GM19395 (cell line): ENCODE data around the gene THBS1.

ENCODE experiments used
- ATAC-seq: cut with Tn5 transposase; IDR thresholded peaks from one replicate; pipeline ENCODE4 v1.9.1; 2021; ENCODE audit warnings: mild to moderate bottlenecking, moderate library complexity; ENCODE audit not compliant: unreplicated experiment

THBS1 gene

GRCh38 chr15:39587731-39588530, 7.1 kb downstream of the THBS1 start:
- ATAC-seq = no peak

GRCh38 chr15:39588531-39589192, 7.8 kb downstream of the THBS1 start:
- no peak for ATAC-seq

GRCh38 chr15:39589193-39589814, 8.4 kb downstream of the THBS1 start:
- no peak for ATAC-seq

DNA sequence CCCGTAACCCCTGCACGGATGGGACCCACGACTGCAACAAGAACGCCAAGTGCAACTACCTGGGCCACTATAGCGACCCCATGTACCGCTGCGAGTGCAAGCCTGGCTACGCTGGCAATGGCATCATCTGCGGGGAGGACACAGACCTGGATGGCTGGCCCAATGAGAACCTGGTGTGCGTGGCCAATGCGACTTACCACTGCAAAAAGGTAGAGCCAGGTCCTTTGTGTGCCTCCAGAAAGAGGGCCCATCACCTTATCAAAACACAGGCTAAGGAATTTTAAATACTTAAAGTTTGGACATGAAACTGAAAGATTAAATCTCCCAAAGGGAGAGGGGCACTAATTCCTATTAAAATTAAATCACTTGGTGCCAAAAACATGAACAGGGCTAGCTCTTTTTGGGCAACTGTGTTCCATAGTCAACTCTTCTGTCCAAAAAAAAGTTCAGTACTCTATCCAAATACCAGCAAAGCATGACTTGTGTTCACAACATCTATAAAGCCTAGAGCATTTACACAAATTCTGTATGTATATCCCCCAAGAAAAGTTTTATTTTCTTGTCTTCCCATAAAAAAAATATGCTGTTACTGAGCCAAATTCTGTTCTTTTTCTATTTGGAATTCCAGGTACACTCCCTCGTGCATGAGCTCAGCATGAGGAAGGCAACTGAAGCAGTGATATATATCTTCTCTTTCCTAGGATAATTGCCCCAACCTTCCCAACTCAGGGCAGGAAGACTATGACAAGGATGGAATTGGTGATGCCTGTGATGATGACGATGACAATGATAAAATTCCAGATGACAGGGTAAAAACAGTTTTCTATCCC, 9.2 kb downstream of the THBS1 start:
- ATAC-seq = no peak

DNA sequence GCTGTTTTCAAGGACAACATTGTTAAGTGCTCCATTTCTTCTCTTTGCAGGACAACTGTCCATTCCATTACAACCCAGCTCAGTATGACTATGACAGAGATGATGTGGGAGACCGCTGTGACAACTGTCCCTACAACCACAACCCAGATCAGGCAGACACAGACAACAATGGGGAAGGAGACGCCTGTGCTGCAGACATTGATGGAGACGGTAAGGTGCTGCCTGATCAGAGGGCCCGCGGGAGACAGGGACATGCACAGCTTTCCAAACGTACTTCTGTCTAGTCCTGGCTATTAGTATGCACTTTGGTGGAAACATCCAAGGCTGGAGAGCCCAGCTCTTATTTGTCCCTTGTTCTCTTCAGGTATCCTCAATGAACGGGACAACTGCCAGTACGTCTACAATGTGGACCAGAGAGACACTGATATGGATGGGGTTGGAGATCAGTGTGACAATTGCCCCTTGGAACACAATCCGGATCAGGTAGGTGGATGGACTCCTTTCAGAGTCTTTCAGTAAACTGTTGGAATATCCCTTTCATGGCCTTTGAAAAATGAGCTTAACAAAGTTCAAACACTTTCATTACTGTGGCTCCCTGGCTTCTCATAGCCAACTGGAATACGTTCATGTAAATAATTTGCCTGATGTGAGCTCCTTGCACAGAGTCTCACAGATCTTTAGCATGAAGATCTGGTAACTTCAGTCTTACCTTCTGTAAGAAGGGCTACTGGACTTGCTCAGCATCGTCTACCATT, 10.4 kb downstream of the THBS1 start:
- no peak for ATAC-seq

- no peak for ATAC-seq
These were observed 11.0 kb downstream of the THBS1 start for GRCh38 chr15:39591896-39592315.

- ATAC-seq = no peak
These were observed 11.6 kb downstream of the THBS1 start for GRCh38 chr15:39592500-39592899.

GRCh38 chr15:39593071-39593655, 12.3 kb downstream of the THBS1 start:
- no peak for ATAC-seq

- ATAC-seq = no peak
These were observed 13.0 kb downstream of the THBS1 start for GRCh38 chr15:39593656-39594445.

GRCh38 chr15:39594446-39595337, 13.8 kb downstream of the THBS1 start:
- ATAC-seq = no peak

DNA sequence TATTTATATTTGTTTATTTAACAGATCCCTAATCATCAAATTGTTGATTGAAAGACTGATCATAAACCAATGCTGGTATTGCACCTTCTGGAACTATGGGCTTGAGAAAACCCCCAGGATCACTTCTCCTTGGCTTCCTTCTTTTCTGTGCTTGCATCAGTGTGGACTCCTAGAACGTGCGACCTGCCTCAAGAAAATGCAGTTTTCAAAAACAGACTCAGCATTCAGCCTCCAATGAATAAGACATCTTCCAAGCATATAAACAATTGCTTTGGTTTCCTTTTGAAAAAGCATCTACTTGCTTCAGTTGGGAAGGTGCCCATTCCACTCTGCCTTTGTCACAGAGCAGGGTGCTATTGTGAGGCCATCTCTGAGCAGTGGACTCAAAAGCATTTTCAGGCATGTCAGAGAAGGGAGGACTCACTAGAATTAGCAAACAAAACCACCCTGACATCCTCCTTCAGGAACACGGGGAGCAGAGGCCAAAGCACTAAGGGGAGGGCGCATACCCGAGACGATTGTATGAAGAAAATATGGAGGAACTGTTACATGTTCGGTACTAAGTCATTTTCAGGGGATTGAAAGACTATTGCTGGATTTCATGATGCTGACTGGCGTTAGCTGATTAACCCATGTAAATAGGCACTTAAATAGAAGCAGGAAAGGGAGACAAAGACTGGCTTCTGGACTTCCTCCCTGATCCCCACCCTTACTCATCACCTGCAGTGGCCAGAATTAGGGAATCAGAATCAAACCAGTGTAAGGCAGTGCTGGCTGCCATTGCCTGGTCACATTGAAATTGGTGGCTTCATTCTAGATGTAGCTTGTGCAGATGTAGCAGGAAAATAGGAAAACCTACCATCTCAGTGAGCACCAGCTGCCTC, 14.7 kb downstream of the THBS1 start:
- no peak for ATAC-seq

- ATAC-seq = no peak
These were observed 15.6 kb downstream of the THBS1 start for GRCh38 chr15:39596358-39597051.

DNA sequence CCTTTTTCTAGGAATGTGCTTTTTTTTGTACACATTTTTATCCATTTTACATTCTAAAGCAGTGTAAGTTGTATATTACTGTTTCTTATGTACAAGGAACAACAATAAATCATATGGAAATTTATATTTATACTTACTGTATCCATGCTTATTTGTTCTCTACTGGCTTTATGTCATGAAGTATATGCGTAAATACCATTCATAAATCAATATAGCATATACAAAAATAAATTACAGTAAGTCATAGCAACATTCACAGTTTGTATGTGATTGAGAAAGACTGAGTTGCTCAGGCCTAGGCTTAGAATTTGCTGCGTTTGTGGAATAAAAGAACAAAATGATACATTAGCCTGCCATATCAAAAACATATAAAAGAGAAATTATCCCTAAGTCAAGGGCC, 16.5 kb downstream of the THBS1 start:
- no peak for ATAC-seq

DNA sequence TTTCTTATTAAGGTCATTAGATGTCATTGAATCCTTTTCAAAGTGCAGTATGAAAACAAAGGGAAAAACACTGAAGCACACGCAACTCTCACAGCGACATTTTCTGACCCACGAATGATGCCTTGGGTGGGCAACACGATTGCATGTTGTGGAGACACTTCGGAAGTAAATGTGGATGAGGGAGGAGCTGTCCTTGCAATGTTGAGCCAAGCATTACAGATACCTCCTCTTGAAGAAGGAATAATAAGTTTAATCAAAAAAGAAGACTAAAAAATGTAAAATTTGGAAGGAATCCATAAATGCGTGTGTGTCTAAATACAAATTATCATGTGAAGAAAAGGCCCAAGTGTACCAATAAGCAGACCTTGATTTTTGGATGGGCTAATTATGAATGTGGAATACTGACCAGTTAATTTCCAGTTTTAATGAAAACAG, 16.9 kb downstream of the THBS1 start:
- ATAC-seq = no peak

GRCh38 chr15:39598186-39598850, 17.4 kb downstream of the THBS1 start:
- ATAC-seq = no peak
